ENCODE measurements around the gene CAMK2D. TPM values are rescaled to one million over a fixed set of nuclear protein-coding genes. Genes with fewer than 3 reads are reported as not detected.
"Not testable (repeated sequence)": the region's sequence is repeated elsewhere in the genome, so short reads cannot be mapped to it uniquely, and the experiment has no call there.

The CAMK2D gene
- total RNA-seq = 67.7 and 73.5 TPM in 2 replicates

GRCh38 chr4:113761620-113762185 lies at the start of gene CAMK2D:
Gene CAMK2D (minus strand): TSS chr4:113761738. CDS start chr4:113761068, 670 bp downstream.
- H3K4me3 Mint-ChIP-seq = peak within 1 kb of the TSS; percentile 100
- DNase-seq (ENCODE audit: low spot score) = peak; percentile 79
- peak within 1 kb of the TSS; percentile 100 for H3K27ac Mint-ChIP-seq
- peaks cover 24% of the 10 kb centered on the region for H3K36me3 Mint-ChIP-seq (ENCODE audit: low read depth)
- peaks cover 44% of the 10 kb centered on the region for H3K4me1 Mint-ChIP-seq (ENCODE audit: low read depth)
- intact Hi-C loops (cut with micrococcal nuclease) = loop anchor here (1.0 to 5.0 kb wide), 17 partner anchors 61 to 1244 kb away; partner anchors contain the start of gene NEUROG2
- H3K9me3 Mint-ChIP-seq = no peaks in the 10 kb centered on the region
- H3K27me3 Mint-ChIP-seq (ENCODE audit: insufficient read depth) = no peaks in the 10 kb centered on the region

- DNase-seq (ENCODE audit: low spot score) = no peak
- Mint-ChIP-seq H3K27me3 (ENCODE audit: insufficient read depth) (no peaks in the 10 kb centered on the region), H3K27ac (no peak overlapping the region), H3K9me3 (no peaks in the 10 kb centered on the region), H3K4me3 (no peak overlapping the region), H3K36me3 (ENCODE audit: low read depth) (no peaks in the 10 kb centered on the region), H3K4me1 (ENCODE audit: low read depth) (peaks cover 4% of the 10 kb centered on the region)
- intact Hi-C loops (cut with micrococcal nuclease) = no loop called here
These were observed 49.4 kb upstream of the CAMK2D start for GRCh38 chr4:113810906-113811305.

- Mint-ChIP-seq H3K4me1 (ENCODE audit: low read depth) (no peaks in the 10 kb centered on the region), H3K4me3 (no peak overlapping the region), H3K27me3 (ENCODE audit: insufficient read depth) (no peaks in the 10 kb centered on the region), H3K9me3 (no peaks in the 10 kb centered on the region), H3K36me3 (ENCODE audit: low read depth) (no peaks in the 10 kb centered on the region), H3K27ac (no peak overlapping the region)
- no peak for DNase-seq (ENCODE audit: low spot score)
- intact Hi-C loops (cut with micrococcal nuclease) = no loop called here
These were observed 47.8 kb upstream of the CAMK2D start for GRCh38 chr4:113809311-113809710.

GRCh38 chr4:113806850-113807249 lies 45.3 kb upstream of the CAMK2D start:
- no peaks in the 10 kb centered on the region for H3K27me3 Mint-ChIP-seq (ENCODE audit: insufficient read depth)
- H3K9me3 Mint-ChIP-seq = no peaks in the 10 kb centered on the region
- H3K4me3 Mint-ChIP-seq = no peak overlapping the region
- DNase-seq (ENCODE audit: low spot score) = no peak
- H3K36me3 Mint-ChIP-seq (ENCODE audit: low read depth) = no peaks in the 10 kb centered on the region
- intact Hi-C loops (cut with micrococcal nuclease) = loop anchor here (2.0 kb wide), 1 partner anchor 20 kb away; no protein-coding TSS in a partner anchor
- no peaks in the 10 kb centered on the region for H3K4me1 Mint-ChIP-seq (ENCODE audit: low read depth)
- no peak overlapping the region for H3K27ac Mint-ChIP-seq

DNA sequence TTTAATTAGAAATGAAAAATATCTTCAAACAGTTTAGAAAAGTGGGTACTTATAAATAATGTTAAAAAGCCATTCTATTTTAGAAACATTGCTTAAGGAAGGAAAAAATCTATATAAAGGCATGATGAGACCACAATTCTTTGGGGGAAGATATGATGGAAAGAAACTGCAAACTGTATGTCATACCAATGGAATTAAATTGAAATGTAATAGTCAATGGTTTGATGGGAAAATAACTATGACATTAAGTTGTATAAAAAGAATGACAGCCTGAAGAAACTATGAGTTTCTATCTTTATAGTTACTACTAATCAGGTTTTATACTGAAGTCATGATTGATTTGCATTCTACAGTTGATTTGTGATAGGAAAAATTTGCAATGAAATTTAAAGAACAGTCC lies 40.3 kb upstream of the CAMK2D start:
- no peak for DNase-seq (ENCODE audit: low spot score)
- peaks cover 11% of the 10 kb centered on the region for H3K9me3 Mint-ChIP-seq
- no peaks in the 10 kb centered on the region for H3K4me1 Mint-ChIP-seq (ENCODE audit: low read depth)
- intact Hi-C loops (cut with micrococcal nuclease) = no loop called here
- no peaks in the 10 kb centered on the region for H3K36me3 Mint-ChIP-seq (ENCODE audit: low read depth)
- H3K4me3 Mint-ChIP-seq = no peak overlapping the region
- no peaks in the 10 kb centered on the region for H3K27me3 Mint-ChIP-seq (ENCODE audit: insufficient read depth)
- no peak overlapping the region for H3K27ac Mint-ChIP-seq

GRCh38 chr4:113796381-113796780 lies 34.8 kb upstream of the CAMK2D start:
- intact Hi-C loops (cut with micrococcal nuclease); H3K4me3 Mint-ChIP-seq; H3K4me1 Mint-ChIP-seq (ENCODE audit: low read depth); H3K36me3 Mint-ChIP-seq (ENCODE audit: low read depth); DNase-seq (ENCODE audit: low spot score); H3K27me3 Mint-ChIP-seq (ENCODE audit: insufficient read depth); H3K27ac Mint-ChIP-seq: not testable (repeated sequence)
- peaks cover 11% of the 10 kb centered on the region for H3K9me3 Mint-ChIP-seq

- Mint-ChIP-seq H3K36me3 (ENCODE audit: low read depth) (no peaks in the 10 kb centered on the region), H3K4me1 (ENCODE audit: low read depth) (no peaks in the 10 kb centered on the region), H3K9me3 (no peaks in the 10 kb centered on the region), H3K27me3 (ENCODE audit: insufficient read depth) (peaks cover 7% of the 10 kb centered on the region), H3K27ac (no peak overlapping the region), H3K4me3 (no peak overlapping the region)
- intact Hi-C loops (cut with micrococcal nuclease) = no loop called here
- no peak for DNase-seq (ENCODE audit: low spot score)
These were observed 28.9 kb upstream of the CAMK2D start for GRCh38 chr4:113790478-113790877.

GRCh38 chr4:113788888-113789287 lies 27.4 kb upstream of the CAMK2D start:
- H3K27me3 Mint-ChIP-seq (ENCODE audit: insufficient read depth) = peaks cover 4% of the 10 kb centered on the region
- H3K4me1 Mint-ChIP-seq (ENCODE audit: low read depth) = peaks cover 10% of the 10 kb centered on the region
- no peaks in the 10 kb centered on the region for H3K9me3 Mint-ChIP-seq
- intact Hi-C loops (cut with micrococcal nuclease) = loop anchor here (5.0 kb wide), 1 partner anchor 33 kb away; no protein-coding TSS in a partner anchor
- no peak overlapping the region for H3K4me3 Mint-ChIP-seq
- H3K36me3 Mint-ChIP-seq (ENCODE audit: low read depth) = no peaks in the 10 kb centered on the region
- H3K27ac Mint-ChIP-seq = no peak overlapping the region
- no peak for DNase-seq (ENCODE audit: low spot score)

DNA sequence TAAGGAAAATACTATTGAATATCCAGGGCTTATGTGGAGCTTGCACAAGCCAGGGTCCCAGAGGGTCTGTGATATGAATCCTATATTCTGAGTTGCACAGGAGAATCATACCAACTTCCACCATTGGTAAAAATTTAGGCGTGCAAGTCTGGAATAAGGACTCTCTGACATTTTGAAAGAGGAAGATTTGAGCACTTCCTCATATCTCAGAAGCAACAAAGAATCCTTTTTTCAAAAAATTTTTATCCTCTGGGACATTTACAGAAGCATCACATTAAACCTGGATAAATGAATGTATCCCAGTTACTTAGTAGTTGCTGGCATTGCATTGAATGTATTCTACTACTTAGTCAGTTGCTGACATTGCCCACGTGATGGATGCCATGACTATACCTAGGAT lies 24.2 kb upstream of the CAMK2D start:
- Mint-ChIP-seq H3K4me1 (ENCODE audit: low read depth) (peaks cover 10% of the 10 kb centered on the region), H3K4me3 (no peak overlapping the region), H3K9me3 (peaks cover 5% of the 10 kb centered on the region), H3K27me3 (ENCODE audit: insufficient read depth) (no peaks in the 10 kb centered on the region), H3K27ac (no peak overlapping the region), H3K36me3 (ENCODE audit: low read depth) (no peaks in the 10 kb centered on the region)
- DNase-seq (ENCODE audit: low spot score) = no peak
- intact Hi-C loops (cut with micrococcal nuclease) = loop anchor here (2.0 to 5.0 kb wide), 2 partner anchors 21 to 37 kb away; no protein-coding TSS in a partner anchor

DNA sequence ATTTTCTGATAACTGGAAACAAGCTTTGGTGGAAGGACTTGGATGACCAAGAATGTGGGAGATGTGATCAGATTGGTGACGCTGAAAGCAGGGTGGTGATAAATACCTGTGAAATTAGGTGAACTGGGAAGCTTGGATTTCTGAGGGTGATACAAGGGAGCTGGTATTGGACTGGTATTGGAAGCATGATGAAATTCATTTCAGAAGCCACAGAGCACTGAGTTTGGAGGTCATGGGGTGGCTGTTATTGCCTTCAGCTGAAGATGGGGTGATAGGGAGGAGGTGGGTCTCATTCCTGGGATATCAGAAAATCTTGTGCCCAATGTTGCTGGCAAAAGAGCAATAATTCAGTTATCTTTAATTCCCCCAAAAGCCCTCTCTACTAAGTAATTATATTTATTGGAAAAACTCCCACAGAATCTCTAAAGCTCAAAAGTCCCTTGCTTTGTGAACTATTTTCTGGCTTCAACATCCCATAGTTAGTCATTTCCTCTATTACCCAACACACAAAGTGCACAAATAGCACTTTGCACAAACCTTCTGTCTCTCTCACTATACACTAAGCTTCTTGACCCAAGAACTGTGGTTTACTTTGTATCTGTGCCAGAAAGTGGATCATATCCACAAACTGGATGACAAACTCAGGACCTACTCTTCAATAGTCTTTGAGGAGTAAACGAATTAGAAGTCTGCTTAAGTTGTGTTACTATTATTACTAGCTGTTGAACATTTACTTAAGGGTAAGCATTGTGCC lies 23.1 kb upstream of the CAMK2D start:
- no peak overlapping the region for H3K27ac Mint-ChIP-seq
- H3K4me1 Mint-ChIP-seq (ENCODE audit: low read depth) = peaks cover 10% of the 10 kb centered on the region
- no peak overlapping the region for H3K4me3 Mint-ChIP-seq
- no peak for DNase-seq (ENCODE audit: low spot score)
- H3K9me3 Mint-ChIP-seq = peaks cover 5% of the 10 kb centered on the region
- intact Hi-C loops (cut with micrococcal nuclease) = loop anchor here (5.0 kb wide), 3 partner anchors 38 to 288 kb away; no protein-coding TSS in a partner anchor
- H3K36me3 Mint-ChIP-seq (ENCODE audit: low read depth) = no peaks in the 10 kb centered on the region
- no peaks in the 10 kb centered on the region for H3K27me3 Mint-ChIP-seq (ENCODE audit: insufficient read depth)

- Mint-ChIP-seq H3K4me3 (no peak overlapping the region), H3K36me3 (ENCODE audit: low read depth) (no peaks in the 10 kb centered on the region), H3K27ac (no peak overlapping the region), H3K9me3 (peaks cover 5% of the 10 kb centered on the region), H3K27me3 (ENCODE audit: insufficient read depth) (no peaks in the 10 kb centered on the region), H3K4me1 (ENCODE audit: low read depth) (peaks cover 10% of the 10 kb centered on the region)
- intact Hi-C loops (cut with micrococcal nuclease) = loop anchor here (5.0 kb wide), 2 partner anchors 114 to 289 kb away; no protein-coding TSS in a partner anchor
- DNase-seq (ENCODE audit: low spot score) = no peak
These were observed 22.2 kb upstream of the CAMK2D start for GRCh38 chr4:113783701-113784100.

DNA sequence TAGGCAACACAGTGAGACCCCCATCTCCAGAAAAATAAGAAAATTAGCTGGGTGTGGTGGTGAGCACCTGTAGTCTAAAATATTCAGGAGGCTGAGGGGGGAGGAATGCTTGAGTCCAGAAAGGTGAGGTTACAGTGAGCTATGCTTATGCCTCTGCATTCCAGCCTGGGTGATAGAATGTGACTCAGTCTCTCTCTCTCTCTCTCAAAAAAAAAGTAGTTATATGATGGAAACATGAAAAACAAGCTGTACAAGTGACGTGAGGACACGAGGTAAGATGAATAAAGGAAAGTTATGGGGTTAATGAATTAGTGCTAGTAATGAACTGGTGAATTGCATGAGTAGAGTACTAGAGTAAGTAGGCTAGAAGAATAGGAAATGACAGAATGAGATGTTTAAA lies 21.8 kb upstream of the CAMK2D start:
- DNase-seq (ENCODE audit: low spot score) = no peak
- no peaks in the 10 kb centered on the region for H3K36me3 Mint-ChIP-seq (ENCODE audit: low read depth)
- intact Hi-C loops (cut with micrococcal nuclease) = loop anchor here (5.0 kb wide), 2 partner anchors 114 to 289 kb away; no protein-coding TSS in a partner anchor
- peaks cover 10% of the 10 kb centered on the region for H3K4me1 Mint-ChIP-seq (ENCODE audit: low read depth)
- no peak overlapping the region for H3K4me3 Mint-ChIP-seq
- H3K27me3 Mint-ChIP-seq (ENCODE audit: insufficient read depth) = no peaks in the 10 kb centered on the region
- H3K9me3 Mint-ChIP-seq = peaks cover 5% of the 10 kb centered on the region
- H3K27ac Mint-ChIP-seq = no peak overlapping the region

- peaks cover 5% of the 10 kb centered on the region for H3K9me3 Mint-ChIP-seq
- peaks cover 10% of the 10 kb centered on the region for H3K4me1 Mint-ChIP-seq (ENCODE audit: low read depth)
- no peak overlapping the region for H3K27ac Mint-ChIP-seq
- H3K36me3 Mint-ChIP-seq (ENCODE audit: low read depth) = no peaks in the 10 kb centered on the region
- no peaks in the 10 kb centered on the region for H3K27me3 Mint-ChIP-seq (ENCODE audit: insufficient read depth)
- intact Hi-C loops (cut with micrococcal nuclease) = loop anchor here (1.0 to 5.0 kb wide), 3 partner anchors 116 to 387 kb away; no protein-coding TSS in a partner anchor
- no peak overlapping the region for H3K4me3 Mint-ChIP-seq
- no peak for DNase-seq (ENCODE audit: low spot score)
These were observed 20.0 kb upstream of the CAMK2D start for GRCh38 chr4:113781439-113782040.
